ENCODE measurements around the gene PRTG. TPM values are rescaled to one million over a fixed set of nuclear protein-coding genes. Genes with fewer than 3 reads are reported as not detected.
A peak's percentile ranks its signal among the peaks of the same experiment; 100 is the strongest.

The PRTG gene
- total RNA-seq, 4 donors from 2014 or later, result 0.42 to 1.9 (median 1.8) TPM

- no peaks in the 10 kb centered on the region for H3K27me3 ChIP-seq
- no peak for DNase-seq (ENCODE audit: extremely low spot score)
- H3K36me3 ChIP-seq, result no peaks in the 10 kb centered on the region
- no peaks in the 10 kb centered on the region for H3K4me1 ChIP-seq
- H3K9me3 ChIP-seq, result no peaks in the 10 kb centered on the region
- no peak overlapping the region for H3K27ac ChIP-seq (replicated peaks in 1 of 4)
- H3K4me3 ChIP-seq, result no peak overlapping the region
- TF ChIP-seq POLR2A (IDR thresholded peaks at IDR 0.05; ENCODE audit: low read depth) (no peak), CTCF (IDR thresholded peaks at IDR 0.05) (peak; percentile 29 to 65 (median 44)), POLR2AphosphoS5 (IDR thresholded peaks at IDR 0.05) (no peak), EP300 (IDR thresholded peaks at IDR 0.05) (no peak)
- 70% methylated on average over 8 of the region's 9 CpGs for WGBS
- intact Hi-C loops (cut with DNase I), result no loop called here
These were observed 31.4 kb upstream of the PRTG start for GRCh38 chr15:55774113-55774970.

GRCh38 chr15:55770806-55771205 is 27.9 kb upstream of the PRTG start:
- H3K27me3 ChIP-seq, result no peaks in the 10 kb centered on the region
- no peaks in the 10 kb centered on the region for H3K9me3 ChIP-seq
- H3K4me3 ChIP-seq, result no peak overlapping the region
- no peaks in the 10 kb centered on the region for H3K36me3 ChIP-seq
- DNase-seq (ENCODE audit: extremely low spot score), result no peak
- intact Hi-C loops (cut with DNase I), result no loop called here
- 65% methylated on average over 4 of the region's 4 CpGs for WGBS
- TF ChIP-seq POLR2AphosphoS5 (IDR thresholded peaks at IDR 0.05) (no peak), CTCF (IDR thresholded peaks at IDR 0.05) (no peak), EP300 (IDR thresholded peaks at IDR 0.05) (no peak), POLR2A (IDR thresholded peaks at IDR 0.05; ENCODE audit: low read depth) (no peak)
- no peak overlapping the region for H3K27ac ChIP-seq (replicated peaks in 1 of 4)
- H3K4me1 ChIP-seq, result no peaks in the 10 kb centered on the region

- WGBS, result 71% methylated on average over 4 of the region's 4 CpGs
- H3K27me3 ChIP-seq, result no peaks in the 10 kb centered on the region
- H3K4me3 ChIP-seq, result no peak overlapping the region
- no peak overlapping the region for H3K27ac ChIP-seq (replicated peaks in 1 of 4)
- TF ChIP-seq POLR2A (IDR thresholded peaks at IDR 0.05; ENCODE audit: low read depth) (no peak), POLR2AphosphoS5 (IDR thresholded peaks at IDR 0.05) (no peak), CTCF (IDR thresholded peaks at IDR 0.05) (no peak), EP300 (IDR thresholded peaks at IDR 0.05) (no peak)
- H3K4me1 ChIP-seq, result no peaks in the 10 kb centered on the region
- DNase-seq (ENCODE audit: extremely low spot score), result no peak
- H3K9me3 ChIP-seq, result no peaks in the 10 kb centered on the region
- intact Hi-C loops (cut with DNase I), result no loop called here
- H3K36me3 ChIP-seq, result no peaks in the 10 kb centered on the region
These were observed 27.3 kb upstream of the PRTG start for GRCh38 chr15:55770261-55770660.

GRCh38 chr15:55768670-55769185 is 25.8 kb upstream of the PRTG start:
- H3K9me3 ChIP-seq, result no peaks in the 10 kb centered on the region
- TF ChIP-seq POLR2AphosphoS5 (IDR thresholded peaks at IDR 0.05) (no peak), EP300 (IDR thresholded peaks at IDR 0.05) (no peak), POLR2A (IDR thresholded peaks at IDR 0.05; ENCODE audit: low read depth) (no peak)
- 82% methylated on average over 10 of the region's 10 CpGs for WGBS

GRCh38 chr15:55766676-55767075 is 23.7 kb upstream of the PRTG start:
- no peak for DNase-seq (ENCODE audit: extremely low spot score)

More at GRCh38 chr15:55768670-55769185, 25.8 kb upstream of the PRTG start:
- no peak for DNase-seq (ENCODE audit: extremely low spot score)
- intact Hi-C loops (cut with DNase I), result no loop called here
- no peaks in the 10 kb centered on the region for H3K4me1 ChIP-seq
- no peaks in the 10 kb centered on the region for H3K27me3 ChIP-seq
- no peak overlapping the region for H3K4me3 ChIP-seq
- H3K36me3 ChIP-seq, result no peaks in the 10 kb centered on the region
- no peak overlapping the region for H3K27ac ChIP-seq (replicated peaks in 1 of 4)

More at GRCh38 chr15:55766676-55767075, 23.7 kb upstream of the PRTG start:
- Histone ChIP-seq H3K4me3 (no peak overlapping the region), H3K36me3 (no peaks in the 10 kb centered on the region), H3K27me3 (no peaks in the 10 kb centered on the region), H3K4me1 (no peaks in the 10 kb centered on the region), H3K27ac (replicated peaks in 1 of 4) (no peak overlapping the region), H3K9me3 (no peaks in the 10 kb centered on the region)
- intact Hi-C loops (cut with DNase I), result no loop called here
- 63% methylated on average over 4 of the region's 4 CpGs for WGBS
- TF ChIP-seq CTCF (IDR thresholded peaks at IDR 0.05) (no peak), POLR2A (IDR thresholded peaks at IDR 0.05; ENCODE audit: low read depth) (no peak), EP300 (IDR thresholded peaks at IDR 0.05) (no peak), POLR2AphosphoS5 (IDR thresholded peaks at IDR 0.05) (no peak)
